Mesenchymal stem cell (in vitro differentiated cells and primary cell): ENCODE results near the gene CDC37L1.

Source experiments
- DNase-seq: peaks from one replicate; pipeline ENCODE4 v3.0.0-alpha.2; 2013
- H2AFZ ChIP-seq: one replicate; pipeline ENCODE4 v1.6.1; 2013; ENCODE audit warnings: low read depth, mild to moderate bottlenecking, control low read depth, inconsistent platforms, low read length, moderate library complexity
- H2AK5ac ChIP-seq: 2 replicates; pipeline ENCODE4 v1.6.1; 2013; ENCODE audit warnings: low read length, moderate library complexity, mild to moderate bottlenecking, inconsistent platforms; ENCODE audit not compliant: severe bottlenecking
- H2BK120ac ChIP-seq: one replicate; pipeline ENCODE4 v1.6.1; 2013; ENCODE audit warnings: low read depth, mild to moderate bottlenecking, inconsistent platforms, low read length, moderate library complexity
- H2BK12ac ChIP-seq, 2 experiments: one replicate each; pipeline ENCODE4 v1.6.1; 2013; ENCODE audit warnings: inconsistent platforms in 2 of 2, low read length in 2 of 2, mild to moderate bottlenecking in 2 of 2, moderate library complexity in 2 of 2, control low read depth in 1 of 2
- H2BK15ac ChIP-seq: one replicate; pipeline ENCODE4 v1.6.1; 2013; ENCODE audit warnings: mild to moderate bottlenecking, low read depth, inconsistent platforms; ENCODE audit not compliant: poor library complexity, severe bottlenecking
- H2BK5ac ChIP-seq: 2 replicates; pipeline ENCODE4 v1.6.1; 2013; ENCODE audit warnings: low read depth, mild to moderate bottlenecking, low read length, control low read depth, inconsistent platforms; ENCODE audit not compliant: poor library complexity, severe bottlenecking
- H3K14ac ChIP-seq, 2 experiments: one replicate each; pipeline ENCODE4 v1.6.1; 2013; ENCODE audit warnings: inconsistent platforms in 2 of 2, low read length in 2 of 2, control low read depth in 1 of 2, mild to moderate bottlenecking in 1 of 2, moderate library complexity in 1 of 2
- H3K18ac ChIP-seq, 2 experiments: one replicate each; pipeline ENCODE4 v1.6.1; 2013; ENCODE audit warnings: inconsistent platforms in 2 of 2, low read length in 2 of 2, control low read depth in 1 of 2, low read depth in 1 of 2, mild to moderate bottlenecking in 1 of 2
- H3K23ac ChIP-seq, 2 experiments: one replicate each; pipeline ENCODE4 v1.6.1; 2013; ENCODE audit warnings: inconsistent platforms in 2 of 2, low read length in 2 of 2, mild to moderate bottlenecking in 2 of 2, moderate library complexity in 2 of 2, control low read depth in 1 of 2
- H3K27ac ChIP-seq: 2 replicates; pipeline ENCODE4 v1.5.1; 2013; ENCODE audit warnings: mild to moderate bottlenecking, moderate library complexity, low read length, control low read depth, inconsistent platforms; ENCODE audit not compliant: poor library complexity, severe bottlenecking
- H3K27me3 ChIP-seq, 2 experiments: 2 replicates each; pipeline versions ENCODE4 v1.6.1 to v1.7.0; 2013; ENCODE audit warnings: low read length in 2 of 2, mild to moderate bottlenecking in 2 of 2, moderate library complexity in 2 of 2, control low read depth in 1 of 2, inconsistent platforms in 1 of 2; ENCODE audit not compliant: control insufficient read depth in 1 of 2, insufficient read depth in 1 of 2
- H3K36me3 ChIP-seq, 2 experiments: 2 replicates each; pipeline versions ENCODE4 v1.6.1 to v1.7.0; 2013; ENCODE audit warnings: low read length in 2 of 2, control low read depth in 1 of 2, inconsistent platforms in 1 of 2, low read depth in 1 of 2, mild to moderate bottlenecking in 1 of 2; ENCODE audit not compliant: insufficient read depth in 2 of 2, control insufficient read depth in 1 of 2
- H3K4ac ChIP-seq, 2 experiments: one replicate each; pipeline ENCODE4 v1.6.1; 2013; ENCODE audit warnings: inconsistent platforms in 2 of 2, low read length in 2 of 2, mild to moderate bottlenecking in 2 of 2, moderate library complexity in 2 of 2, control low read depth in 1 of 2, low read depth in 1 of 2
- H3K4me1 ChIP-seq: 2 replicates; pipeline ENCODE4 v1.6.1; 2013; ENCODE audit warnings: low read depth, low read length, control low read depth; ENCODE audit not compliant: control insufficient read depth, insufficient read depth
- H3K4me2 ChIP-seq: 2 replicates; pipeline ENCODE4 v1.6.1; 2013; ENCODE audit warnings: low read length, mild to moderate bottlenecking, inconsistent platforms; ENCODE audit not compliant: poor library complexity, severe bottlenecking
- H3K4me3 ChIP-seq, 2 experiments: 2 replicates each; pipeline versions ENCODE4 v1.5.1 to v1.7.0; 2013; ENCODE audit warnings: low read length in 2 of 2, mild to moderate bottlenecking in 2 of 2, control low read depth in 1 of 2, low read depth in 1 of 2; ENCODE audit not compliant: insufficient read depth in 1 of 2
- H3K79me1 ChIP-seq: replicated peaks from 2 replicates; pipeline ENCODE4 v1.6.1; 2013; ENCODE audit warnings: mild to moderate bottlenecking, control low read depth, low read length, inconsistent platforms; ENCODE audit not compliant: poor library complexity, severe bottlenecking
- H3K9ac ChIP-seq: 2 replicates; pipeline ENCODE4 v1.7.0; 2013; ENCODE audit warnings: mild to moderate bottlenecking, low read length, moderate library complexity
- H3K9me3 ChIP-seq: 2 replicates; pipeline ENCODE4 v1.7.0; 2013; ENCODE audit warnings: mild to moderate bottlenecking, low read length; ENCODE audit not compliant: control insufficient read depth
- H4K8ac ChIP-seq: one replicate; pipeline ENCODE4 v1.6.1; 2013; ENCODE audit warnings: inconsistent platforms, mild to moderate bottlenecking, low read length, moderate library complexity
- H4K91ac ChIP-seq: one replicate; pipeline ENCODE4 v1.6.1; 2013; ENCODE audit warnings: mild to moderate bottlenecking, low read length, inconsistent platforms
- WGBS: methylation state at CpG from one replicate; pipeline ENCODE4 v1.1.7; 2013; ENCODE audit warnings: mixed read lengths; 5-methylcytosine and 5-hydroxymethylcytosine counted together

The CDC37L1 gene

DNA sequence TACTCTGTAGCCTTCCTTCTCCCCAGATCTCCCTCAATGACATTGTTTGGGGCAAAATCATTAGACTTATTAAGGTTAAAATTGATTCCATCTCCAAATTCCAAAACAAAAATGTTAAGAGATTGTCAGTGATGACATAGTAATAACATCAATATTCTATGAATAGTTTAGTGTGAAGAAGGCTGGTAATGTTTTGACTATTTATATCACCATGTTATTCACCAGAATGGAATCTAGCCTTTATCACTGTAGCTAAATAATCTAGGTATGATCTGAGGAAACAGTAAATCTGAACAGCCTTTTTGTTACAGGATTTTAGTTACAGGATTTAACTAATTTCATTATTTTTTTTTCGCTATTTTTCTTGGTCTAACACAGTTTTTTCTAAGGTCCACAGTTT lies 18.2 kb upstream of the CDC37L1 start:
- DNase-seq, result peak; percentile 36

DNA sequence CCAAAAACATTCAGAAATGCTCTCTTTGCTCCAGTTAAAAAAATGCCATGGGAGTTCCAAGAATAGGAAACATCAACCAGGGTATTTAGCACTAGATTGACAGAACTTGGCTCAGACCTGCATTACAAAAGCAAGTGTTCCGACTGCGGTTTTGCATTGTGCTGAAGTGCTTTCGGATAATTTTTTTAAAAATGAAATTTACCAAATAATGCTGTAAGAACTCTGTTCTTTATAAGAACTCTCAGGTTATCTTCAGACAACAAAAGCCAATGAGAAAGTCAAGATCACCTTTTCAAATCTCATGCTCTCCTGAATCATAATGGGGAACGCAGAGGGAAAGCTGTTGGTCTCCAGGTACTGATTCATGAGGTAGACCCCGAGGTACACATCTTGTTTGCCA lies 17.8 kb upstream of the CDC37L1 start:
- peaks cover 15% of the 10 kb centered on the region for H3K79me1 ChIP-seq
- H3K23ac ChIP-seq, result no peak overlapping the region
- H3K9ac ChIP-seq, result peak overlapping the region; percentile 90
- peak overlapping the region; percentile 41 for H3K4me2 ChIP-seq
- H2BK5ac ChIP-seq, result no peak overlapping the region
- no peak overlapping the region for H2AK5ac ChIP-seq
- no peak overlapping the region for H4K8ac ChIP-seq
- H3K4me1 ChIP-seq, result peaks cover 11% of the 10 kb centered on the region
- no peaks in the 10 kb centered on the region for H3K27me3 ChIP-seq
- no peak overlapping the region for H2BK15ac ChIP-seq
- no peak overlapping the region for H2BK120ac ChIP-seq
- peak; percentile 33 for DNase-seq
- 14% methylated on average over 2 of the region's 5 CpGs for WGBS
- no peaks in the 10 kb centered on the region for H3K9me3 ChIP-seq
- no peak overlapping the region for H4K91ac ChIP-seq
- H3K27ac ChIP-seq, result no peak overlapping the region
- no peak overlapping the region for H3K14ac ChIP-seq
- no peak overlapping the region for H2BK12ac ChIP-seq
- H3K4me3 ChIP-seq, result peak overlapping the region in 1 of 2 experiments; percentile 90
- H2AFZ ChIP-seq, result no peak overlapping the region
- no peaks in the 10 kb centered on the region for H3K36me3 ChIP-seq
- H3K18ac ChIP-seq, result no peak overlapping the region
- no peak overlapping the region for H3K4ac ChIP-seq

More for the DNA sequence above, 18.2 kb upstream of the CDC37L1 start:
- no peak overlapping the region for H2BK5ac ChIP-seq
- H3K23ac ChIP-seq, result no peak overlapping the region
- no peak overlapping the region for H3K18ac ChIP-seq
- WGBS, result 93% methylated on average over 1 of the region's 1 CpG
- H2AFZ ChIP-seq, result no peak overlapping the region
- H3K4me1 ChIP-seq, result peaks cover 10% of the 10 kb centered on the region
- no peaks in the 10 kb centered on the region for H3K27me3 ChIP-seq
- no peak overlapping the region for H3K4me2 ChIP-seq
- H4K8ac ChIP-seq, result no peak overlapping the region
- H2AK5ac ChIP-seq, result no peak overlapping the region
- H3K79me1 ChIP-seq, result peaks cover 15% of the 10 kb centered on the region
- no peak overlapping the region for H2BK120ac ChIP-seq
- no peak overlapping the region for H2BK15ac ChIP-seq
- no peak overlapping the region for H2BK12ac ChIP-seq
- H3K14ac ChIP-seq, result no peak overlapping the region
- no peaks in the 10 kb centered on the region for H3K9me3 ChIP-seq
- no peak overlapping the region for H3K4ac ChIP-seq
- H3K4me3 ChIP-seq, result peak overlapping the region in 1 of 2 experiments; percentile 90
- no peak overlapping the region for H3K27ac ChIP-seq
- peak overlapping the region; percentile 90 for H3K9ac ChIP-seq
- no peaks in the 10 kb centered on the region for H3K36me3 ChIP-seq
- H4K91ac ChIP-seq, result no peak overlapping the region

DNA sequence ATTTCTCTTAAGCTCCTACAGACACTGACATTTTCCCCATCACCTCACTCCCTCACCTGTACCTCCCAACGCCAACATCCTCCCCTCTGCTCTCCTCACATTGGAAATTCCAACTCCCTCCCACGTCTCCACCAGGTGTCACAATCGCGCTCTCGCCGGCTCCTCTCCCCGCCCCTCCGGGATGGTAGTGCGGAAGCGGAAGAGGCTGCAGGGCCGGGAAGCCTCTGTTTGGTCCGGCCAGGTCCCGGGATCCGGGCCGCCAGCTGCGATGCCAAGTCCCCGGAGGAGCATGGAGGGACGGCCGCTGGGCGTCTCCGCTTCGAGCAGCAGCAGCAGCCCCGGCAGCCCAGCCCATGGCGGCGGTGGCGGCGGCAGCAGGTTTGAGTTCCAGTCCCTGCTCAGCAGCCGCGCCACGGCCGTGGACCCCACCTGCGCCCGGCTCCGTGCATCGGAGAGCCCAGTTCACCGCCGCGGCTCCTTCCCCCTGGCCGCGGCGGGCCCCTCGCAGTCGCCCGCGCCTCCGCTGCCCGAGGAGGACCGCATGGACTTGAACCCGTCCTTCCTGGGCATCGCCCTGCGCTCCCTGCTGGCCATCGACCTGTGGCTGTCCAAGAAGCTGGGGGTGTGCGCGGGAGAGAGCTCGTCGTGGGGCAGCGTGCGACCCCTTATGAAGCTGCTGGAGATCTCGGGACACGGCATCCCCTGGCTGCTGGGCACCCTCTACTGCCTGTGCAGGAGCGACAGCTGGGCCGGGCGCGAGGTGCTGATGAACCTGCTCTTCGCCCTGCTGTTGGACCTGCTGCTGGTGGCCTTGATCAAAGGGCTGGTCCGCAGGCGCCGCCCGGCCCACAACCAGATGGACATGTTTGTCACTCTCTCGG lies 17.0 kb upstream of the CDC37L1 start, which contains the start of gene PLPP6:
PLPP6 (plus strand) TSS at position 187 of the 881 bp plus-strand sequence; CDS start at position 269, 82 bp downstream.
- Histone ChIP-seq H3K36me3 (no peaks in the 10 kb centered on the region), H3K4me3 (peak within 1 kb of the TSS; percentile 90 to 97), H4K8ac (peak within 1 kb of the TSS; percentile 99), H4K91ac (peak within 1 kb of the TSS; percentile 98), H3K4me1 (peaks cover 11% of the 10 kb centered on the region), H3K27ac (no peak within 1 kb of the TSS), H2BK12ac (peak within 1 kb of the TSS; percentile 12 to 34), H3K9me3 (no peaks in the 10 kb centered on the region), H2BK120ac (no peak within 1 kb of the TSS), H3K27me3 (no peaks in the 10 kb centered on the region), H2BK5ac (peak within 1 kb of the TSS; percentile 25), H2AFZ (peak within 1 kb of the TSS; percentile 99), H3K4me2 (peak within 1 kb of the TSS; percentile 67), H3K18ac (peak within 1 kb of the TSS; percentile 89 to 98), H2AK5ac (no peak within 1 kb of the TSS), H3K79me1 (peaks cover 15% of the 10 kb centered on the region), H3K9ac (peak within 1 kb of the TSS; percentile 90), H3K23ac (peak within 1 kb of the TSS in 1 of 2 experiments; percentile 92), H3K14ac (peak within 1 kb of the TSS in 1 of 2 experiments; percentile 99), H3K4ac (peak within 1 kb of the TSS; percentile 81 to 98), H2BK15ac (peak within 1 kb of the TSS; percentile 26)
- DNase-seq, result peak; percentile 91
- 4% methylated on average over 65 of the region's 70 CpGs for WGBS
